Right lobe of liver (tissue), 6 donors: ENCODE data around the gene GNB3. TPM values are rescaled to one million over a fixed set of nuclear protein-coding genes. Genes with fewer than 3 reads are reported as not detected.
A peak's percentile ranks its signal among the peaks of the same experiment; 100 is the strongest.

Experiments used
- ATAC-seq, 4 donors: fragments of 200-7000 bp; cut with Tn5 transposase; one replicate each; pipeline ENCODE4 v1.9.1; 2020; ENCODE audit warnings: mild to moderate bottlenecking in 4 of 4, moderate library complexity in 4 of 4
- DNase-seq, 3 donors: peaks; one replicate each; pipeline ENCODE4 v3.0.0-alpha.2; 2020
- H3K27ac ChIP-seq, 3 donors: fragments of 200-600 bp; one replicate each; pipeline ENCODE4 v1.8.0; 2022
- H3K27me3 ChIP-seq, 2 donors: fragments of 200-600 bp; one replicate each; pipeline ENCODE4 v1.8.0; 2022
- H3K36me3 ChIP-seq, 4 donors: fragments of 200-600 bp; sonication (generic) in 1 of 4; one replicate each; pipeline versions ENCODE4 v1.5.1 to v1.8.0; 2017 to 2022; ENCODE audit warnings: control low read depth in 1 of 4
- H3K4me1 ChIP-seq, 4 donors: fragments of 200-600 bp; sonication (generic) in 1 of 4; one replicate each; pipeline versions ENCODE4 v1.5.1 to v1.8.0; 2017 to 2022; ENCODE audit warnings: control low read depth in 1 of 4
- H3K4me3 ChIP-seq, 3 donors: fragments of 200-600 bp; one replicate each; pipeline ENCODE4 v1.8.0; 2022
- H3K9me3 ChIP-seq, 4 donors: fragments of 200-600 bp; sonication (generic) in 1 of 4; one replicate each; pipeline versions ENCODE4 v1.5.1 to v1.8.0; 2017 to 2022; ENCODE audit warnings: control low read depth in 1 of 4
- CTCF ChIP-seq, 4 donors: fragments of 200-600 bp in 3 of 4; fragments of 450-650 bp in 1 of 4; IDR thresholded peaks; one replicate each; pipeline versions ENCODE4 v1.5.1 to v1.8.0; 2016 to 2022; ENCODE audit warnings: antibody characterized with exemption in 4 of 4, mild to moderate bottlenecking in 2 of 4
- POLR2A ChIP-seq: fragments of 450-650 bp; IDR thresholded peaks from one replicate; pipeline ENCODE4 v1.6.1; 2017; ENCODE audit warnings: antibody characterized with exemption, mild to moderate bottlenecking
- WGBS: methylation state at CpG from one replicate; pipeline ENCODE4 v1.1.6; 2018; ENCODE audit warnings: low coverage, low lambda C conversion rate; ENCODE audit not compliant: insufficient coverage; ENCODE audit errors: missing lambda C conversion rate; 5-methylcytosine and 5-hydroxymethylcytosine counted together
- intact Hi-C, 2 donors: fragments of 100-400 bp; cut with DNase I; formaldehyde crosslinking; loops; one replicate each; pipeline versions ENCODE4 v1.11.2 to v1.14.1; 2022
- total RNA-seq, 6 experiments: library from RNA; depleted of rRNA in 2 of 6; stranded (reverse); fragments of >200 nt in 2 of 6; fragmentation: NEBNext Ultra II Directional in 3 of 6; extraction: Animal tissue kit (Norgen Biotek cat#: 25700) in 3 of 6; gene quantifications; one replicate each; pipeline versions ENCODE4 v1.1.0 to v1.2.4, GENCODE V29; 2016 to 2023
- donor health status: DM: no; HTN: yes; CAD: no.
- donor health status: DM: no; HTN: no; CAD: no.
- donor health status: DM: no; HTN: no; CAD: no.
- donor health status: DM: no; HTN: yes; CAD: no.
- donor health status: DM: no; HTN: yes; CAD: no.

GNB3 gene
- total RNA-seq, 6 experiments from 2014 or later = 0.17 to 0.51 (median 0.43) TPM; not detected in 2

DNA sequence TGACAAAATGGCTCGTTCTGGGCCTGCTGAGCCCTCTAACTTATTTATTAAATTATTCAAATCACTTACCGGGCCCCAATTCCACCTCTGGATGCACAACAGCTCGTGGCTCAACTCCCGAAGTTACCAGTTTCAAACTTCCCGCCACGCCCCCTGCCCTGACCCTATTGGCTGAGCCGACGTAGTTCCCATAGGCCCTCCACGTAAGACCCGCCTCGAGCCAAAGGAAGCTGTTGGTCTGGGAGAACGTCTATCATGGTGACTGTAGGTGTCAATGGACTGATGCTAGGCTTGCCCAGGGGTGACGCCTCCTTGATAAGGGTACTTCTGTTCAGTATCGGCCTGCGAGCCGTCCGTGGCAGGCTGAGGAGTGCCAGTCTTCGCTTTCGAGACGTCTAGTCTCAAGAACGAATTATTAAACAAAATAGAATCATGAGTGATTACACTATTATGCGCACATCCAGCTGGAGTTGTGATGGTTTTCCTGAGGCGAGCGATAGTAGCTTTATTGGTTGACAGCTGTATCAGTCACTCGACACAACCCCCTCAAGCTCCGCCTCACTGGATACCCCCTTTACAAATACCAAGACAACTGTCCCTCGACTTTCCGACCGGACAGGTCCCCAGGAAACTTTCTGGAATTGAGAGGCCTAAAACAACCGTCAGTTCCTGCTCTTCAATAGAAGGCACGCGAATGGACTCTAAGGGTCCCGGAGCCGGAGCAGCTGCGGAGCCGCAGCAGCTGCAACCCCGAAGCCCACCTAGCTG, 10.6 kb downstream of the GNB3 start, which contains the start of gene CDCA3:
Gene CDCA3, minus strand, starts transcription at position 134 of the 768 bp plus-strand sequence. CDS start 334 bp downstream, outside the sequence.
- WGBS = under 1% methylated on average over 26 of the region's 37 CpGs
- DNase-seq (peak; percentile 93 to 98 (median 97)), ATAC-seq (peak; percentile 71 to 79 (median 76))
- Histone ChIP-seq H3K4me1 (peaks cover 0 to 14% (median 5%) of the 10 kb centered on the region in 4 donors), H3K36me3 (peaks cover 0 to 9% (median 0%) of the 10 kb centered on the region in 4 donors), H3K4me3 (peak within 1 kb of the TSS; percentile 59 to 78 (median 74)), H3K27ac (peak within 1 kb of the TSS; percentile 90 to 94 (median 91)), H3K9me3 (no peaks in the 10 kb centered on the region), H3K27me3 (no peaks in the 10 kb centered on the region)
- TF ChIP-seq POLR2A (peak; percentile 90), CTCF (IDR thresholded peaks at IDR 0.05) (no peak)
- intact Hi-C loops = no loop called here

DNA sequence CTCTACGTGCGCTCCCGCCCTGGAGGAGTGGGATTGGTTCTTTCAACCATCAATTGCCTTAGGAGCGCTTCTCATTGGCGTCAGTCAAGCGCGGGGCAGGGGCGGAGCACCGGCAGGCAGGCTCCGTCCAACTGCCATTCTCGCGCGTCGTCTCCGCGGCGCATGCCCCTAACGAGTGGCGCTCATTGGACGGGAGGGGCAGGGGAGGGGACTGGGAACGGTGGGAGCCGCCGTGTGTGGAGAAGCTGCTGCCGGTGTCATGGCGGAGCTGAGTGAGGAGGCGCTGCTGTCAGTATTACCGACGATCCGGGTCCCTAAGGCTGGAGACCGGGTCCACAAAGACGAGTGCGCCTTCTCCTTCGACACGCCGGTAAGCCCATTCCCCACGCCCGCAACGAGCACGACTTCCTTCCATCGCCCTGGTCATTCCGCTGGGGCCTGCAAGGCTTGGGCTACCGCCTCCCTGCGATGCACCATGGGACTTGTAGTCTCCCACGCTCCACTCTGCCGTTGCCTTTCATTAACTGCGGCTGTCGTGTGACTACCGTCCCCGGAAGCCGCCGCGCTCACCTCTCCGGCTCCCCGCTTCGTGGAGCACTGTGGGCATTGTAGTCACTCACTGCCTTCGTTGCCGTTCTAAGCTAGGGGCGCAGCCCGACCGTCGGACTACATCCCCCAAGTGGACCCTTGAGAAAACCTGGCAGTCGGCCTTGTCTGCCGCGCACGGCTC, 11.4 kb downstream of the GNB3 start, which contains the start of gene USP5:
Gene USP5, plus strand, starts transcription at position 230 of the 730 bp plus-strand sequence. Its CDS starts 30 bp downstream, at position 260.
- no peaks in the 10 kb centered on the region for H3K9me3 ChIP-seq
- DNase-seq (peak; percentile 99), ATAC-seq (peak; percentile 85 to 92 (median 88))
- H3K4me1 ChIP-seq = peaks cover 0 to 14% (median 5%) of the 10 kb centered on the region in 4 donors
- H3K27me3 ChIP-seq = no peaks in the 10 kb centered on the region
- peak within 1 kb of the TSS; percentile 90 to 94 (median 91) for H3K27ac ChIP-seq
- intact Hi-C loops = no loop called here
- no peak for TF ChIP-seq POLR2A
- peak within 1 kb of the TSS; percentile 59 to 78 (median 74) for H3K4me3 ChIP-seq
- 0% methylated on average over 16 of the region's 65 CpGs for WGBS
- peaks cover 0 to 17% (median 2%) of the 10 kb centered on the region in 4 donors for H3K36me3 ChIP-seq

DNA sequence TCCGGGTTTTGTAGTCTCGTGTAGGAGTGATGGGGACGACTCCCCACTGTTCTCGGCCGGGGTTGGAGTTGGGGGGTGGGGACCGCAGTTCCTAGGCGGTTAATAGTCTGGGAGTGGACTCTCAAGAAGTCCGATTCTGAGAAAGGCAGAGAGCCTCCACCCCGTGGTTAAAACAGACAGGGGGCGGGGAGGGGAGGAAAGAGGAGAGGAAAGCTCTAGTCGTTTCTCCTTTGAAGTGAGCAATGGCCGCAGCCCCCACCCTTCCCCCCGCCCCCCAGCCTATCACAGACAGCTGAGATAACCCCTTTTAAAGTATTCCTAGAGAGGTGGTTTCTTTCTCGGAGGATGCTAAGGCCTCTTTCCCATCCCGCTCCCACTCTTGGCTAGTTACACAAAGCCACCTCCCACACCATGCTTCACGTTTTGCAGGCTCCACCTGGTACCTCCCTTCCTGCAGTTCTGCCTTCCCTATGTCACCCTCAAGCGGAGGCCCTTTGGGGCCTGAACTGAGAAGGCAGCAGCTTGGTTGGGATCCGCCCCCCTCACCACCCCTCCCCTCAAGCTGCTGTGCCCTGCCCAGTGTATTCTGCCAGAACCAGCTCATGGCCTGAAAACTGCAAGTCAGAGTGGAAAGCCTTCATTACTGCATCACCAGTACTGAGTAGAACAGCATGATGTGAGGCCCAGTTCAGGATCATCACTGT, 12.1 kb downstream of the GNB3 start:
- intact Hi-C loops = no loop called here
- H3K4me1 ChIP-seq = peaks cover 0 to 14% (median 5%) of the 10 kb centered on the region in 4 donors
- DNase-seq (no peak), ATAC-seq (no peak)
- peaks cover 0 to 24% (median 7%) of the 10 kb centered on the region in 4 donors for H3K36me3 ChIP-seq
- H3K27me3 ChIP-seq = no peaks in the 10 kb centered on the region
- H3K4me3 ChIP-seq = peak overlapping the region; percentile 41 to 78 (median 74)
- no peak for TF ChIP-seq POLR2A
- TF ChIP-seq CTCF (IDR thresholded peaks at IDR 0.05) = no peak
- H3K9me3 ChIP-seq = no peaks in the 10 kb centered on the region
- H3K27ac ChIP-seq = no peak overlapping the region
- 1% methylated on average over 9 of the region's 18 CpGs for WGBS

DNA sequence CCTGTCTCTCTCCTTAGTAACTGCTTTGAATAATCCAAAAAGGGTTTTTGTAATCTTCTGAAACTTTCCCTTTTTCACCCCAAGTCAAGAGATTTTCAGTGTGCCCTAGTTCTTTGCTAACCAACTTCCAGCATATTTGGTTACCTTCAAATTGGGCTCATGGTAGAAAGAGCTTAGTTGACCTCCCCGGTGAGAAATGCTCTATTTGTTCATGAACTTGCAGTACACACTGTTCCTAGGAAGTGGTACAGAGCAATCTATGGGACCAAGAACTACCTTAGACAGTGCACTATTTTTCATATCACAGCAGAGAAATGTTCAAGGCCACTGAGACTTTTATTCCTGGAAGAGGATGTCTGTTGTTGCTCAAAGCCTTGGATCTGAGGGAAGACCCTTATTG, 12.9 kb downstream of the GNB3 start:
- WGBS = 17% methylated on average over 1 of the region's 1 CpG
- Histone ChIP-seq H3K4me1 (peaks cover 0 to 14% (median 5%) of the 10 kb centered on the region in 4 donors), H3K9me3 (no peaks in the 10 kb centered on the region), H3K27ac (no peak overlapping the region), H3K36me3 (peaks cover 0 to 32% (median 11%) of the 10 kb centered on the region in 4 donors), H3K27me3 (no peaks in the 10 kb centered on the region), H3K4me3 (peak overlapping the region in 1 of 3 donors; percentile 74)
- ATAC-seq (no peak), DNase-seq (no peak)
- intact Hi-C loops = no loop called here
- TF ChIP-seq POLR2A = no peak
- no peak for TF ChIP-seq CTCF (IDR thresholded peaks at IDR 0.05)
